GM12878 (cell line): ENCODE measurements around the gene PRSS36. TPM values are rescaled to one million over a fixed set of nuclear protein-coding genes. Genes with fewer than 3 reads are reported as not detected.

Experiments used
- ATAC-seq: fragments of 200-7000 bp; cut with Tn5 transposase; 3 replicates; pipeline ENCODE4 v1.9.1; 2020; ENCODE audit warnings: mild to moderate bottlenecking, moderate library complexity
- BruUV-seq: library from RNA; stranded (reverse); fragments of 400-500 nt; replicated peaks from 2 replicates; lab custom pipeline; 2021; lab: Mats Ljungman, UMichigan
- CTCF ChIA-PET: fragments of 300-600 bp; sonication (Branson Sonifier 250); formaldehyde crosslinking; extraction: SDS; loops from one replicate; lab custom pipeline; 2021; ENCODE audit warnings: inconsistent platforms; lab: Yijun Ruan, JAX
- POLR2A ChIA-PET: fragments of 350-600 bp; formaldehyde crosslinking; extraction: SDS; loops from one replicate; lab custom pipeline; 2021; ENCODE audit warnings: inconsistent platforms; lab: Charles Lee
- RAD21 ChIA-PET: fragments of 300-600 bp; sonication (Branson Sonifier 250); formaldehyde crosslinking; loops from one replicate; lab custom pipeline; 2023; ENCODE audit warnings: antibody characterized with exemption; ENCODE audit not compliant: unreplicated experiment; lab: Charles Lee
- SMC1A ChIA-PET: fragments of 300-600 bp; sonication (Branson Sonifier 250); formaldehyde crosslinking; loops from one replicate; lab custom pipeline; 2023; ENCODE audit not compliant: unreplicated experiment, uncharacterized antibody; lab: Charles Lee
- DNase-seq: peaks from one replicate; pipeline ENCODE4 v3.0.0-alpha.2; 2011; ENCODE audit warnings: low read depth, low spot score
- FAIRE-seq: peaks from 3 replicates; lab custom pipeline; 2011; peaks lifted over from hg19 to GRCh38; lab: Jason Lieb, UNC
- H2AFZ ChIP-seq: 2 replicates; pipeline ENCODE4 v1.6.0; 2011; ENCODE audit warnings: low read depth, low read length, control low read depth; ENCODE audit not compliant: control insufficient read depth
- H3K27ac ChIP-seq: 2 replicates; pipeline ENCODE4 v1.5.1; 2011; ENCODE audit warnings: control low read depth; ENCODE audit not compliant: control insufficient read depth, insufficient read depth
- H3K27me3 ChIP-seq, 2 experiments: replicated peaks in 1 of 2; 2 replicates each; pipeline versions ENCODE4 v1.6.0 to v1.6.1; 2011; ENCODE audit warnings: low read length in 1 of 2; ENCODE audit not compliant: control insufficient read depth in 2 of 2, insufficient read depth in 2 of 2
- H3K36me3 ChIP-seq, 2 experiments: 2 replicates each; pipeline ENCODE4 v1.5.1; 2011; ENCODE audit warnings: low read length in 1 of 2; ENCODE audit not compliant: control insufficient read depth in 2 of 2, insufficient read depth in 2 of 2
- H3K4me1 ChIP-seq: 2 replicates; pipeline ENCODE4 v1.6.1; 2011; ENCODE audit warnings: mild to moderate bottlenecking, low read length, moderate library complexity, mixed read lengths; ENCODE audit not compliant: control insufficient read depth, insufficient read depth
- H3K4me2 ChIP-seq: 2 replicates; pipeline ENCODE4 v1.6.0; 2011; ENCODE audit warnings: control low read depth; ENCODE audit not compliant: control insufficient read depth, insufficient read depth
- H3K4me3 ChIP-seq: fragments of 200-600 bp; sonication (generic); 2 replicates; pipeline ENCODE4 v1.5.1; 2016
- H3K79me2 ChIP-seq: 2 replicates; pipeline ENCODE4 v1.6.0; 2011; ENCODE audit warnings: low read length; ENCODE audit not compliant: control insufficient read depth, insufficient read depth
- H3K9ac ChIP-seq: 2 replicates; pipeline ENCODE4 v1.8.0; 2011; ENCODE audit warnings: low read length, control low read depth, mixed read lengths; ENCODE audit not compliant: control insufficient read depth, insufficient read depth
- H3K9me3 ChIP-seq: replicated peaks from 3 replicates; pipeline ENCODE4 v1.5.1; 2011; ENCODE audit warnings: mild to moderate bottlenecking, low read length; ENCODE audit not compliant: control insufficient read depth, insufficient read depth
- H4K20me1 ChIP-seq: 2 replicates; pipeline ENCODE4 v1.6.0; 2011; ENCODE audit not compliant: control insufficient read depth, insufficient read depth
- ELK1 ChIP-seq: IDR thresholded peaks from 2 replicates; pipeline ENCODE4 v1.6.1; 2012; ENCODE audit warnings: low read depth, low read length, improper control_type of control experiment
- GATAD2B ChIP-seq: fragments of 450-650 bp; conservative IDR thresholded peaks from 2 replicates; pipeline ENCODE4 v1.6.1; 2017; ENCODE audit warnings: low read depth, mild to moderate bottlenecking, moderate library complexity
- IKZF1 ChIP-seq: fragments of 450-650 bp; conservative IDR thresholded peaks from 2 replicates; pipeline ENCODE4 v1.6.1; 2017; ENCODE audit warnings: antibody characterized with exemption, mild to moderate bottlenecking
- IRF5 ChIP-seq: fragments of 450-650 bp; IDR thresholded peaks from 2 replicates; pipeline ENCODE4 v1.6.1; 2017; ENCODE audit warnings: borderline replicate concordance
- LARP7 ChIP-seq: fragments of 450-650 bp; IDR thresholded peaks from 2 replicates; pipeline ENCODE4 v1.6.1; 2017; ENCODE audit warnings: mild to moderate bottlenecking
- MEF2B ChIP-seq: fragments of 450-650 bp; IDR thresholded peaks from 2 replicates; pipeline ENCODE4 v1.6.1; 2018; ENCODE audit warnings: mild to moderate bottlenecking, moderate library complexity; ENCODE audit not compliant: partially characterized antibody, poor library complexity, severe bottlenecking
- NFXL1 ChIP-seq: fragments of 450-650 bp; IDR thresholded peaks from 2 replicates; pipeline ENCODE4 v1.6.1; 2017; ENCODE audit warnings: antibody characterized with exemption, mild to moderate bottlenecking, borderline replicate concordance
- NR2C2 ChIP-seq: IDR thresholded peaks from 2 replicates; pipeline ENCODE4 v1.6.1; 2011; ENCODE audit warnings: borderline replicate concordance, low read depth; ENCODE audit not compliant: control insufficient read depth, insufficient read length
- PAX5 ChIP-seq: IDR thresholded peaks from 2 replicates; pipeline ENCODE4 v1.6.1; 2011; ENCODE audit warnings: low read depth, low read length, borderline replicate concordance
- PML ChIP-seq: IDR thresholded peaks from 2 replicates; pipeline ENCODE4 v1.6.1; 2012; ENCODE audit warnings: low read length, inconsistent platforms
- SKIL ChIP-seq: fragments of 450-650 bp; IDR thresholded peaks from 2 replicates; pipeline ENCODE4 v1.6.1; 2017; ENCODE audit warnings: mild to moderate bottlenecking, low read depth, inconsistent platforms; ENCODE audit not compliant: poor library complexity, severe bottlenecking
- ZBTB4 ChIP-seq: fragments of 450-650 bp; formaldehyde crosslinking; IDR thresholded peaks from 2 replicates; pipeline ENCODE4 v1.4.0; 2022; ENCODE audit warnings: mild to moderate bottlenecking, moderate library complexity
- ZNF217 ChIP-seq: fragments of 450-650 bp; IDR thresholded peaks from 2 replicates; pipeline ENCODE4 v1.6.1; 2017; ENCODE audit warnings: antibody characterized with exemption, mild to moderate bottlenecking
- WGBS: methylation state at CpG from one replicate; pipeline ENCODE4 v1.1.6; 2016; ENCODE audit warnings: low lambda C conversion rate; ENCODE audit not compliant: insufficient replicate concordance, insufficient coverage; ENCODE audit errors: missing lambda C conversion rate; 5-methylcytosine and 5-hydroxymethylcytosine counted together
- in situ Hi-C: fragments of 300-500 bp; cut with MboI; formaldehyde crosslinking; loops from 9 replicates; pipeline ENCODE4 v1.14.3; 2018; ENCODE audit warnings: mixed read lengths
- intact Hi-C: fragments of 100-400 bp; cut with micrococcal nuclease; formaldehyde crosslinking; loops from one replicate; pipeline ENCODE4 v1.14.2; 2022; ENCODE audit not compliant: unreplicated experiment
- polyA plus RNA-seq, 11 experiments: library from polyadenylated mRNA; depleted of rRNA in 4 of 11; unstranded in 6 of 11; stranded (reverse) in 5 of 11; fragments of >200 nt; fragmentation: Nextera tagmentation in 4 of 11; fragmentation: Illumina TruSeq in 1 of 11; extraction: Ambion mirVana in 4 of 11; extraction: Trizol in 1 of 11; gene quantifications; 1 replicate in 1 of 11; 2 replicates in 10 of 11; pipeline versions ENCODE4 v1.2.1 to v1.2.3, GENCODE V29; 2011 to 2016; ENCODE audit warnings: inconsistent platforms in 2 of 11, missing spikeins in 2 of 11, low read depth in 1 of 11
- total RNA-seq, 4 experiments: library from RNA; depleted of rRNA in 3 of 4; stranded (reverse); fragments of >200 nt in 3 of 4; fragmentation: Illumina TruSeq in 1 of 4; extraction: Trizol in 1 of 4; gene quantifications; 2 replicates each; pipeline versions ENCODE4 v1.2.1 to v1.2.3, GENCODE V29; 2013 to 2021

Gene PRSS36
- total and polyA plus RNA-seq, 10 of the 15 experiments (the other 5 are each of a cell fraction or from before 2014, with no cell fraction given) = 0.11 to 1.1 (median 0.17) TPM; not detected in 3

GRCh38 chr16:31117384-31118222, 32.3 kb downstream of the PRSS36 start, which contains the start of gene KAT8:
Gene KAT8 (plus strand): TSS chr16:31117664. CDS start chr16:31117682, 18 bp downstream.
- Histone ChIP-seq H3K4me2 (peak within 1 kb of the TSS; percentile 59), H4K20me1 (no peaks in the 10 kb centered on the region), H3K36me3 (peaks cover 3 to 9% of the 10 kb centered on the region in 2 experiments; a peak in 3 of 4 replicates), H3K9me3 (no peaks in the 10 kb centered on the region), H3K79me2 (peaks cover 11% of the 10 kb centered on the region), H2AFZ (peak within 1 kb of the TSS; percentile 74), H3K27me3 (no peaks in the 10 kb centered on the region), H3K4me3 (peak within 1 kb of the TSS; percentile 84), H3K4me1 (peaks cover 8% of the 10 kb centered on the region), H3K9ac (peak within 1 kb of the TSS; percentile 62), H3K27ac (peak within 1 kb of the TSS; percentile 73)
- under 1% methylated on average over 50 of the region's 68 CpGs for WGBS
- ATAC-seq (peak; percentile 96), FAIRE-seq (peak; percentile 90), DNase-seq (peak; percentile 72)
- SMC1A ChIA-PET = interaction anchor here (0.6 to 2.4 kb wide), 4 partner anchors 17 to 266 kb away, joined by 3 to 7 read pairs (median 4); partner anchors contain the start of genes ZNF646 and ZNF668
- CTCF ChIA-PET = interaction anchor here (0.5 to 1.4 kb wide), 8 partner anchors 25 to 334 kb away, joined by 3 to 15 read pairs (median 4); no protein-coding TSS in a partner anchor
- POLR2A ChIA-PET = interaction anchor here (0.6 to 1.7 kb wide), 19 partner anchors 9 to 752 kb away, joined by 3 to 24 read pairs (median 4); partner anchors contain the start of genes BCKDK, FUS, PHKG2 and PYCARD
- in situ Hi-C loops (loop anchor here (10.0 kb wide), 1 partner anchor 757 kb away; the partner anchor contains the start of gene ZNF267), intact Hi-C loops (loop anchor here (10.0 kb wide), 1 partner anchor 757 kb away; the partner anchor contains the start of gene ZNF267)
- RAD21 ChIA-PET = interaction anchor here (0.6 to 5.2 kb wide), 14 partner anchors 10 to 595 kb away, joined by 3 to 48 read pairs (median 4); partner anchors contain the start of genes BCKDK, ZNF646 and ZNF668
- BruUV-seq = TSS peak; percentile 83
- no peak for TF ChIP-seq MEF2B
- TF ChIP-seq NFXL1 = no peak
- TF ChIP-seq PML = peak; percentile 59
- TF ChIP-seq NR2C2 = peak; percentile 70
- peak; percentile 34; the same call in 1 of the 2 replicates for TF ChIP-seq ELK1
- TF ChIP-seq LARP7 = peak; percentile 67
- no peak for TF ChIP-seq IRF5
- no peak for TF ChIP-seq ZBTB4 (CRISPR knock-in tag)
- peak; percentile 48; the same call in 1 of the 2 replicates for TF ChIP-seq GATAD2B
- TF ChIP-seq IKZF1 = peak; percentile 89
- TF ChIP-seq ZNF217 = 0 out of 2 replicates have a peak, but pooled peaks have one; percentile 22
- TF ChIP-seq PAX5 = no peak
- TF ChIP-seq SKIL = no peak
